Testis (tissue), 2 donors: ENCODE measurements around the gene ANKRD2.

ENCODE experiments used
- POLR2A ChIP-seq: fragments of 450-650 bp; IDR thresholded peaks from one replicate; pipeline ENCODE4 v1.6.1; 2017; ENCODE audit warnings: antibody characterized with exemption, mild to moderate bottlenecking, moderate library complexity
- TF ChIP-seq, protein P1 (sequence below), 3 experiments: fragments of 450-650 bp in 2 of 3; fragments of 200-600 bp in 1 of 3; sonication (generic) in 1 of 3; IDR thresholded peaks; one replicate each; pipeline ENCODE4 v1.5.1; 2016 to 2019; ENCODE audit warnings: antibody characterized with exemption in 3 of 3, mild to moderate bottlenecking in 2 of 3, moderate library complexity in 1 of 3

DNA sequence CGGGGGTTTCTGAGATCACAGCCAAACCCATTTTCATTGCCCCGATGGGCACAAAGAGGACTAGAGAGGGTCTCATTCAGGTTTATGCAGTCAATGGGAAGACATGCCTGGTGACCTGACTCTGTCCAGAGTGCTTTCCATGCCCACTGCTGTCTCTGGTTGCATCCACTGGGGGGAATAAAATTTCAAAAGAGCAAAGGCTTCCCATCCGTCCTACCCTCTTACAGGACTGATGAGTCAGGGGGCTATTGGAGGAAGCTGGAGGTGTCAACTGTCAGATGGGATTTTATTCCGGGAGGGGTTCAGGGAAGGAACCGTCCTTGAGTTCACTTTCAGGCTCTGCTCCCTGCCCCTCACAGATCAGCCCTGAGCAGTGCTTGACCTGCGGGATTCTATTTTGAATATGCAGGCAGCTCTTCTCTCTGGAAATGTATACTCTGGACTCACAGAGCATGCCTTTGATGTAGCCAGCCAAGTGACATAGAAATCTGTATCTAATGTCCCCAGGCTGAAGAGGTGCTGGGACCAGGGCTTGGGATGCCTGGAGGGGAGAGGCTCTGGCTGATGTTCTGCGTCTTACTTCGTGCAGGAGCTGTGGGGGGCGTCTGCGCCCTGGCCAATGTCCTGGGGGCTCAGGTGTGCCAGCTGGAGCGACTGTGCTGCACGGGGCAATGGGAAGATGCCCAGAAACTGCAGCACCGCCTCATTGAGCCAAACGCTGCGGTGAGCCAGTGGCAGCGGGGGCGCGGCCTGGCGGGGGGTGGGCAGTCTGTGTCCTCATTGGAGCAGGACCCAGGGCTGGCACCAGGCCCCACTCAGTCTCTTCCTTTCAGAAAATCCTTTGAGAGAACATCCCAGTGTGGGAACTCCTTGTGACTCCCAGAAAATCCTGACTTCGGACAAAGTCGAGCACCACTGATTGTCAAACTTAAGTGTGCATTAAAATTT lies 29.0 kb downstream of the ANKRD2 start:
- TF ChIP-seq, protein P1, sequence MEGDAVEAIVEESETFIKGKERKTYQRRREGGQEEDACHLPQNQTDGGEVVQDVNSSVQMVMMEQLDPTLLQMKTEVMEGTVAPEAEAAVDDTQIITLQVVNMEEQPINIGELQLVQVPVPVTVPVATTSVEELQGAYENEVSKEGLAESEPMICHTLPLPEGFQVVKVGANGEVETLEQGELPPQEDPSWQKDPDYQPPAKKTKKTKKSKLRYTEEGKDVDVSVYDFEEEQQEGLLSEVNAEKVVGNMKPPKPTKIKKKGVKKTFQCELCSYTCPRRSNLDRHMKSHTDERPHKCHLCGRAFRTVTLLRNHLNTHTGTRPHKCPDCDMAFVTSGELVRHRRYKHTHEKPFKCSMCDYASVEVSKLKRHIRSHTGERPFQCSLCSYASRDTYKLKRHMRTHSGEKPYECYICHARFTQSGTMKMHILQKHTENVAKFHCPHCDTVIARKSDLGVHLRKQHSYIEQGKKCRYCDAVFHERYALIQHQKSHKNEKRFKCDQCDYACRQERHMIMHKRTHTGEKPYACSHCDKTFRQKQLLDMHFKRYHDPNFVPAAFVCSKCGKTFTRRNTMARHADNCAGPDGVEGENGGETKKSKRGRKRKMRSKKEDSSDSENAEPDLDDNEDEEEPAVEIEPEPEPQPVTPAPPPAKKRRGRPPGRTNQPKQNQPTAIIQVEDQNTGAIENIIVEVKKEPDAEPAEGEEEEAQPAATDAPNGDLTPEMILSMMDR (IDR thresholded peaks at IDR 0.05), result no peak
- TF ChIP-seq POLR2A, result no peak
